GM19467 (cell line): ENCODE data around the gene SH3RF3.

Experiments
- ATAC-seq: cut with Tn5 transposase; IDR thresholded peaks from one replicate; pipeline ENCODE4 v1.9.1; 2021; ENCODE audit warnings: mild to moderate bottlenecking, moderate library complexity; ENCODE audit not compliant: unreplicated experiment

SH3RF3 gene

DNA sequence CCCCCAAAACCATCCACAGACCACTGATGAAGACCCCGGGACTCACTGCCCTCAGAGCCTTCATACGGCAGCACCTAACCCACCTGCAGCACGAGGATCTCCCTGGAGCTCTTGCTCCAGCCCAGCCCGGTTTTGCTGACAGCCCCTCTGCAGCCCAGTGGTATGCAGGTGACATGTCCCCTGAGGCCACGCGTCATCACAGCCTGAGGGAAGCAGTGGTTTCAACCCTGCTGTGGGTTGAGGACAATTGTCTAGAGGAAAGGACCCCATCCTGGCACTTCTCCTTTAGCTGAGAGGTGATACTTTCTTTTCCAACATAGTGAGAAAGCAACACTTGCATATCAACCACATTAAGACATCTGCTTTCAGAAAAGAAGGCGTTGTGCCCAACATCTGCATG, 350.8 kb downstream of the SH3RF3 start:
- no peak for ATAC-seq

DNA sequence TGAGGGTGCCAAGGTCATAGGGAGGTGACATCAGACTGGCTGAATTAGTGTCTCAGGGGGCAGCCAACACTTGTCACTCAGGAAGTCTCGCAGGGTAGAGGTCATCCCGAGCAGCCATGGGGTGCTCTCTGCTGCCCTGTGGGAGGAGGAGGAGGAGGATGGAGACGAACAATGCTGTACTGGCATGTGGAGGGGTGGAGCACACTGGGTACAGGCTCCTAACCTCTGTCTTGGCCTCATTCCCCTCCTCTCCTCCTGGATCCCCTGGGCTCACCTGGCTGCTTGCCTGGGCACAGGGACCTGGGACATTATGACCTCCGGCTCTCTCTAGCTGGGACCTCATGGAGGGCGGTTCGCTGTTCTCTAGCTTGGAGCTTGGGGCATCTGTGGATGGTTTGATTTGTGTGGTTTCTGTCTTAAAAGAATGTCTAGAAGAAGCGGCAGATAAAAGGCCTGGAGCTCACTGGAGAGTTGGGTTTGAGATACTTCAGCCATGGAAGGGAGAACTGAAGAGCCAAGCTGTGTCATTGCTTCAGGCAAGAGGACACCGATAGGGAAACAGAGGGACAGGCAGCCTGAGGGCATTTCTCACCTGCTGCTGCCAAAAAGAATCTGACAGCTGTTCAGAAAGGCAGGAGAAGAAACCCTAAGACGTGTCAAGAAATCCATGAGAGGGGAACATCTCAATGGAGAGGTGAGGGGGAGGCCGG, 351.6 kb downstream of the SH3RF3 start:
- no peak for ATAC-seq

DNA sequence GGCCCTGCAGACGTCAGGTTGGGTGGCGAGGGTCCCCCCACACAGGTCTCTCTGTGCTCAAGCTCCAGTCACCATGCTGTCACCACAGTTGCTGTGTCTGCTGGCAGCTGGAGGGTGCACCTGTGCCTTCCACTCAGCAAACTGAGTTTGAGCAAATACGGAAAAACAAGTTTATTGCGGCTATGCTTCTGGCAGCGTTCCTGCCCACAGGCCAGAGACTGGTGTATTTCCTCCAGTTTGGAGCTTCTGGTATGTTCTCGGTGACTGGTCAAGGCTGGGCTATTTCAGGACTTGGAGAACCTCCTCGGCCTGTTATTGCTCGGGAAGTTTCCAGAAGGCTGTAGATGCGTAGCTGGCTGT, 352.2 kb downstream of the SH3RF3 start:
- no peak for ATAC-seq

DNA sequence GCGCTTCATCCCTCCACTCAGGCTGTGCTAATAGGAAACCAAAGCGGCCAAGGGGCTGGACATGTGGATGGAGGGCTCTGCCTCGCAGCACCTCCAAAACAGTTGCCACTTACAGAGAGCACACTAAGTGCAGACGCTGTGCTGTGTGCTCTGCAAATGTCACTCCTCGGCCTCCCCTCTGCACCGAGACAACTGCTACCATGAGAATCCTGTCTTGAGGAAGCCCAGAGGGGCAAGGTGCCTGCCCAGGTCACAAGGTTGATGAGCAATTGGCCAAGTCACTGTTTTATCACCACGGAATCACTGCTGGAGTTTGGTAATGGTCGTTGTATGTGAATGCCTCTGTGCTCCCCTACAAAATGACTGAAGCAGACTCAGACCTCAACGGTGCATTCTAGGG, 352.6 kb downstream of the SH3RF3 start:
- no peak for ATAC-seq

DNA sequence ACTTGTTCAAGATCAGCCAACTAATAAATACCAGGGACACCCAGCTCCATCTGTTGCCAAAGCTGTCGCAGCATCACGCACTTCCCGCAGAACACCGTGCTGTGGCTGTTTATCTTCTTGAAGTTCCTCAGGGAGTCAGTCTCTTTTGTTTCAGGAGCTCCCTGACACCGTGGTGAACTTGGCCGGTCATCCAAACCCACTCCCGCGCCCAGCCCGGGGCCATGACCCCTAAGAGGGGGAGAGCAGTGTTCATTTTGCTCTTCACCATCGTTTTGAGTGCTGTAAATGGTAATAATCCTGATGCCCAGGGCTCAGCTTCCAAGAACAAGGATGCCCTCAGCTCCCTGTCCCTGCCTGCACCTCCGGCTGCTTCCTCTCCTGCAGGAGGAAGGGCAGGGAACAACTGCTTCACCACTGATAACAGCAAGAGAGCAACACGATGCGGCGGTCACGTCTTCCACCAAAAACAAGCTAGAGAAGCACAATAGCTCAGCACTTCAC, 353.4 kb downstream of the SH3RF3 start:
- no peak for ATAC-seq

DNA sequence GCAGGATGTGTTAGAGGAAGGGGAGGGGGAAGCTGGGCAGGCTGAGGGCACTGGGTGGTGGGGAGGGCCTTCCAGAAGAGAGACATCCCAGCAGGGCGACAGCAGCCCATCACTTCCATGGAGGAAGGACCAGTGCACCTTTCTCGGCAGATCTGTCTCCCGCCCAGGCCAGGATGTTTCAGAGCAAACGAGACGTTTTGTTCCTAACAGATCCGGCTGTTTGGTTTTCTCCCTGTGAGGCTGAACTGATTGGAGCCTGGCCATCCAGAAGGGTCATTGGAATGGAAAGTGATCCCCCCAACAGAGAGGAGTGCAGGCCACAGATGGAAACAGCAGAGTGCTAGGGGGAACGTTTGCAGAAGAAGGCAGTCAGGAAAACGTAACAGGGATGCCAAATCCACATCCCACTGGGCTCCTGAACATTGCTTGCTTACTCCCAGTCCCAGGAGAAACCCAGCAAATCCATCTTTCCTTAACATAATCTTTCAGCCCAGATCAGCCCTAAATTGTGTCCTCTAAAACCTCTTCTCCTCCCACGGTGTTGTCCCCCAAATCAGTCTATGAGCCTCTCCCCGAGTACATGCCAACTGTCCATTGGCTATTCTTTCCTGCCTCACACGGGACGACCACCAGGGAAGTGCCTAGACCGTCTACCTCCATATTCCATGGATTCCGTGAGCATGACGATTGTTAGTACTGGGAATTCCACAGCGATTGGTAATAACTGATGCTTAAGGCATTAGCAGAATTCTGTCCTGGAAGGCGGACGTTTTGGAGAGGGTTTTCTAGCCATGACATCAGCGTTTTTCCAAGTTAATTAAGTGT, 357.9 kb downstream of the SH3RF3 start:
- no peak for ATAC-seq

DNA sequence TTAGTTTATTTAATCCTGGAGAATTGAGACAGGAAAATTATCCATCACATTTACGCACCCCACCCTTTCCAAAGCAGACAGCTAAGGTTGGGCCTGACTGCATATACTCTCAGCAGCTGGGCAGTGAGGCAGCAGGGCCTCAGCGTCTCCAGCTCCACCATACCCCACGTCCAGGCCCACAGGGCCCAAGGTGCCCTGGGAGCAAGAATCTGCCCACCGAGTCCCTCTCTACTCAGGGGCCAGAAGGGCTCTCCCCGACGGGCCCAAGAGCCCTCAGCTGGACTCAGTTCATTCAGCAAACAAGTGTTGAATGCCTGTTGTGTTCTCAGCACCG, 358.5 kb downstream of the SH3RF3 start:
- no peak for ATAC-seq

DNA sequence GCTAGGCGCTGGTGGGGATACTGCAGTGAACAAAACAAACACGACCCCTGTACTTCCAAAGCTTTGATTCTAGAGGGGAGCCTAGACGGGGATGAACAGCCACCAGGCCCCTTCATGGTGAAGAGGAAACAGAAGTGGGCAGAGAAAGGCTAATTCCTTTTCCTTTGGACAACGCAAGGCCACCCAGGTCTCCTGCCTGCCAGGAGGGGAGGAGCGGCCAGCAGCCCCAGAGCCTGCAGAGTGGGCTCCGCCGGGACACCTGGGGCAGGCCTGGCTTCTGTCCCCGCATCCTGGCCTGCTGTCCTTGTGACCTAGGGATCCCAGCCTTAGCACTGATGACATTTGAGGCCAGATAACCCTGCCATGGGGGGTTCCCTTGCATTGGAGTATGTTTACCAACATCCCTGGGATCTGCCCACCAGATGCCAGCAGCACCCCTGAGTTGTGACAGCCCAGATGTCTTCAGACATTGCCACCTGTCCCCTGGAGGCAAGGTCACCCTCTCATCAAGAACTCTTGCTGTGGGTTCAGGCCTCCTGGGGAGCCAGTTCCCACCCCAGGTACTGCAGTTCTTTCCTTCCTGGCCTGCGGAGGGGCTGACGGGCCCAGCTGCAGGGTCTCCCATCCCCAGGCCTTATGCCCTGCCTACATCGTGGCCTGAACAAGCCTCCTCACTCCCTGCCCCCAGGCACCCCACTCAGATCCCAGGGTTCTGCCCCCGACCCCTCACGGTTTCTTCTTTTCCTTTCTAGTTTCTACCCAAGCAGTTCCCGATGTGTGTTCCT, 359.1 kb downstream of the SH3RF3 start:
- no peak for ATAC-seq

DNA sequence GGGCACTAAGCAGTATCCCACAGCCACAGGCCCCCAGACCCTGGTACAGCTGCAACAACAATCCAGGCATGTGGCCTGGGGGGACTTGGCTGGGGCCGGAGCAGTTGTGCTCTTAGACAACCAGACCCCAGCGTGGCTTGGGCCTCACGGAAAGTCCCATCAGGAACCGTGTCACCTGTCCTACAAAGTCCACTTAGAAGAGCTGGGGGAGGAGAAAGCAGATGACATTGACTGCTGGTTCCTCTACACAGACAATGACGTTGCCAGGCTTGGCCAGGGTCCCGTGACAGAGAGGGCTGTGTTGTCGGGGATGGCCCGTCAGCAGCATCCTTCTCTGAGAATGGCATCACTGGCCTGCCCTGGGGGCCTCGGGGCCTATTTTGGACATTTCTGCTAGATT, 360.3 kb downstream of the SH3RF3 start:
- no peak for ATAC-seq

DNA sequence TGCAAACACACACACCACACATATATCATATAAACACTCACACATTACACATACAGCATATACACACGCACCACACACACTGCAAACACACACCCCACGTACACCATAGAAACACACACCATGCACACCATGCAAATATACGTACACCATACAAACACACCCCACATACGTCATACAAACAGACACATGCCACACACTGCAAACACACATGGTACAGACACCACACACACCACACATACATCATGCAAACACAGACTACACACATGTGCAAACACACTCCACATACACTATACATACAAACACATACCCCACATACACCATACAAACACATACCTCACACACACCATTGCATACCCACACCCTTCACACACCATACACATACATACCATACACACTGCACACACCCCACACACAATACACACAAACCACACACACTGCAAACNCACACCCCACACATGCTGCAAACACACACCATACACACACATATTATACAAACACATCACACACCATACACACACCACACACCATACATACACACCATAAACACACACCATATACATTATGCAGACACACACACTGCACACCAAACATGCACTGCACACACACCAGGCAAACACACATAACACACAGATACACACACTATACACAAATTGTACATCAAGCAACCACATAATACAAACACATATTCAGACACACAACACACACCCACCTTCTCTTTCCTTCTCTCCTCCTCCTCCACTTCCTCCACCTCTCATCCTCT, 364.4 kb downstream of the SH3RF3 start:
- no peak for ATAC-seq

DNA sequence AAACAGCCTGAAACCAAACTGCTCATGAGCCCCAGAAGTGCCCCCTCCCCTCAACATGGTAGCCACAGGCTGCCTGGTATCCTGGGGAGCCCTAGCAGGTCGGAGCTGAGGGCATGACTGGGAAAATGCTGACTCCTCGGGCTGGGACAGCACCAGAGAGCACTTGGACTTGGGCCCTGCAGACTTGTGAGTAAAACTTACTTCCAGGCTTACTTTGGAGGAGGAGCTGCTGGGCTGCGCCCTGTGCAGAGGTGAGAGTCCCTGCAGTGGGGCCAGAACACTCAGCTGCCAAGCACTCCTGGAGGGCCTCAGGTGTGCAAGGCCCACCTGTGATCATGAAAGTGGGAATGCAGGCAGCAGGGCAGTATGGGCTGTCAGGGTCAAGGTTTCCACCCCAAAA, 365.3 kb downstream of the SH3RF3 start:
- no peak for ATAC-seq

DNA sequence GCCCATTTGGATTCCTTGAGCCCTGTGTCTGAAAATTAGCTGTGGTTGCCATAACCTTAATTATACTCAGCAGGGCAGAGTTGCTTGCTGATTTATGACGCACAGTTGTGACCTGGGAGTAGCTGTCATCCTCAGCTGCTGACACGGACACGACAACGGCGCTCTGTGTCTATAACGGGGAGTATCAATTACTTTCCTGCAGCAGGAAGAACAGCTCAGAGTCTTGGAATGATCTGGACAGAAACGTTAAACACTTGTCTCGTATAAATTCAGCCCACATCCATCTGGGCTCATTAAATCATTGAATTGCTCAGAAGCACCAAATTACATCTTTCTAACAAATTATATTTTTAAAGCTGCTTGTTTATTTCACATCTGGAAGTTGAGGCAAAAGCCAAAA, 368.5 kb downstream of the SH3RF3 start:
- ATAC-seq = no peak

DNA sequence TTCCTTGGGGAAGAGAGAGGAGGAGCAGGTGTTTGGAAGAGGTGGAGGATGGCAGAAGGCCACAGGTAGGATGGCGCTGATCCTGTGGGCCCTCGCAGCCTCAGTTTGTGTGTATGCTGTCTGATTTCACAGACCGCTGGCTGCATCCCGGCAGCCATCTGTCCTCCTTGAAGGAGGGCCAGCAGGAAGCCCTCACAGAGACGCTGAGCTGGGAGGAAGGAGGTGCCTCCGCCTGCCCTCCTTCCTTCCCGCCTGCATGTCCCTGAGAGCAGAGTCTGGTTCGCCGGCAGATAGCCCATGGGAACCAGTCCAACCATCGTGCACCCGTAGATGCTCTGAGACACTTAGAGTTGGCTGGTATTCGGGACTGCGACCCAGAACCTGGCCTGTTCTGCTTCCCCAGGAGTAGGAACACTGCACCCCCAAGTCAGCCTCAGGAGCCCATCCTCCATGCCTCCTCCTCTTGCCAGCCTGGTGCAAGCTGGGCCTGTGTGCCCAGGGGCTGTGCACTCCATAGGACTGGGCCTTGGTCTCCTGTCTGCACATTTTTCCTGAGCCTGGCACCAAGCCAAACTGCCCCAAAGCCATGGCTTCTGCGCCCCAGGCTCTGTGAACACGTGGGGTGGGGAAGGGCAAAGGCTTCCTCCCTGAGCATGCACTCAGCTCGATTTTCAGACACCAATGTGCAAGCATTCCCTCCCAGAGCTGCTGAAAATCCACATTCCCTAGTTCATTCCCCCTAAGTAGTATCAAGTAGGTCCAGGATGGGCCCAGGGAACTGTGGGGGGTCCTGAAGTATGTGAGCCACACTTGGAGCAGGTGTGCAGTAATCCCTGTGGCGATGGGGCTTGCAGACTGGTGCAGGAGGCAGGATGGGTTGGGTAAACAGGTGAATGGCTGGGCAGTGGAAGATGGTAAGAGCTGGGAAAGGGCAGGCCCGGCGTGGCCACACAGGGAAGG, 369.2 kb downstream of the SH3RF3 start:
- ATAC-seq = no peak

DNA sequence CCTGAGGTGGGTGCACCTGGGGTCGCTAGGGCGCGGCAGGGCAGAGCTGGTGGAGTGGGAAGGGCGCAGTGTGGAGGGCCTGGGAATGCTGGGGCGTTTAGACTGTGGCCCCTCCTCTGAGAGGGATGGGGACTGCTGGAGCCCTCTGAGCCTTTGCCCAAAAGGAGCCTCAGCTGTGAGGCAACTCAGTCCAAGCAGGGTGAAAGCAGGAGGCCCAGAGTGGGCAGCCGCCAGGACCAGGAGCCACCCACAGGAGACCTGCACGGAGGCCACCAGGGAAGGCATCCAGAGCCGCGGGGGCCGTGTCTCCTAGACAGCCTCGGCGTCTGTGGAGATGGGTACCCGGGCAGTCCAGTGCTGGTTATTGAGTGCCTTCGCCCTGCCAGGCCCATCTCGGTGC, 369.9 kb downstream of the SH3RF3 start:
- ATAC-seq = no peak

DNA sequence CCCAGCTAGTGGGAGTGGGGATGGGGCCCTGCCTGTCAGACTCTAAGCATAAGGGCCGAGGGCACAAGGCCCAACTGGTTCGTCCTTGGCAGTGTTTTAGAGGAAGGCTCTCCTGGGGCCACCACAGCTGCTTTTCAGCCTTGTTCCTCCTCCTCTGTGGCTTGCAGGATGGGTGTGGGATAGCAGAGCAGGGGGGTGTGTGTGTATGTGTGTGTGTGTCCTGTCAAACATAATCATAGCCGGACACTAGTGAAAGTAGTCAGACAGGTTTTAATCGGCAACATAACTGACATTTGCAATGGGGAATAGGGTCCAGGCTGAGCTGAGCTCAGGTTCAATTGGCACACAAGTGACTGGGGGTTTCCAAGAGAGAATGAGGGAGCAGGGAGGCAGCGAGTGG, 370.6 kb downstream of the SH3RF3 start:
- no peak for ATAC-seq

DNA sequence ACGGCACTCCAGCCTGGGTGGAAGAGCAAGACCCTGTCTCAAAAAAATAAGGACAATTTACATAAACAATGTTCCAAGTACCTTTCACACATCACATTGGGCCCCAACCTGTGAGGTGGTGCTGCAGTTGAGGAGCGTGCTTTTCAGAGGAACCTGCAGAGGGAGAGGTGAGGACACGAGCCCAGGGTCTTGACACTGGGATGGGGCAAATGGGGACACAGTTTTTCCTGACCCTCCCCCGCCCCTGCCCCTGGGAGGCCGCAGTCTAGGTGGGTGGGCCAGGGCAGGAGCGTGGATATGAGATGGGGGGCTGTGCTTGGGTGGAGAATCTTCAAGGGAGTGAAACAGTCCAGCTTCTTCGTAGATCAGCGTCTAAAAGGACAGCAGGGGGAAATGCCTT, 371.9 kb downstream of the SH3RF3 start:
- ATAC-seq = no peak

DNA sequence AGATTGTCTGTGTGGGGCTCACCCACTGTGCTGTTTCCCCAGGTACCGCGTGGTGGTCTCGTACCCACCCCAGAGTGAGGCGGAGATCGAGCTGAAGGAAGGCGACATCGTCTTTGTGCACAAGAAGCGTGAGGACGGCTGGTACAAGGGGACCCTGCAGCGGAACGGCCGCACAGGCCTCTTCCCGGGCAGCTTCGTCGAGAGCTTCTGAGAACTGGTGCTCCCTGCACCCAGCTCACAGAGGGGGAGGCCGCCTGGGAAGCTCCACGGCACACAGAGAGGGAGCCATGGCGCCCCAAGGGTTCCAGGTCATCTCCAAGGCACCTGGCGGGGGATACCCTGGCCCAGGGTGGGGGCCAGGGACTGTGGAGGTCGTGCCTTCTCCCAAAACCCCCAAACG, 372.5 kb downstream of the SH3RF3 start:
- no peak for ATAC-seq

DNA sequence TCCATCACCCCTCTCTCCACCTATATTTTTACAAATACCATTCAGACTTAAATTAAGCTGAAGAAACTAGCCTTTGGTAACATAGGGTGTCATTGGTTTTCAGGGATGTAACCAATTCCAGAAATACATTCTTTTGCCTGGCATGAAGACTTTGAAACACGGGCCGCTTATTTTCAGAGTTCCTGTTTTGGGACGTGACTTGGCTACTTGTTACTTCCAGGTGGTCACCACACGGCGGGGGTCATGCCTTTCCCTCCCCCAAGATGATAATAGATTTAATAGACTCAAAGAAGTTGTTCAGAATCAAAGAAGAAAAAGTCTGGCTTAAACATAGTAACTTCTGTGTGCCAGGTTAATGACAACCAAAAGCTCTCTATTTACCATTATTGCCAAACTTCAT, 374.2 kb downstream of the SH3RF3 start:
- ATAC-seq = no peak

DNA sequence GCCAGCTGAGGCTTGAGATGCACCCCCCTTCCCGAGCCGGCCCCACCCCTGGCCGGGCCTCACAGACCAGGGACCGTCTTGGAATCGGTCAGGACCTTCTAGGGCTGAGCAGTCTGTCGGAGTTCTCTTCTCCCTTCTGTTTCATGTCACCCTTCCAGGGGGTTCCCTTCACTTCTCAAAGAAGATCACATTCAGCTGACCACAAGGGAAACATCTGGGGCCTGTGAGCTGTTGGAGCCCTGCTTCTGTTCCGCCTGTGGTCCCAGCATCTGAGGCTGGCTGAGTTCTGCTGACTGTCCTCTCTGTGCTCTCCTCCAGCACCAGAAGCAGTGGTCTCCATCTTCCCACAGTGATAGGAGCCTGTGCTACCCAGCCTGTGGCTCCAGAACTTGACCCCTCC, 378.2 kb downstream of the SH3RF3 start:
- ATAC-seq = no peak

DNA sequence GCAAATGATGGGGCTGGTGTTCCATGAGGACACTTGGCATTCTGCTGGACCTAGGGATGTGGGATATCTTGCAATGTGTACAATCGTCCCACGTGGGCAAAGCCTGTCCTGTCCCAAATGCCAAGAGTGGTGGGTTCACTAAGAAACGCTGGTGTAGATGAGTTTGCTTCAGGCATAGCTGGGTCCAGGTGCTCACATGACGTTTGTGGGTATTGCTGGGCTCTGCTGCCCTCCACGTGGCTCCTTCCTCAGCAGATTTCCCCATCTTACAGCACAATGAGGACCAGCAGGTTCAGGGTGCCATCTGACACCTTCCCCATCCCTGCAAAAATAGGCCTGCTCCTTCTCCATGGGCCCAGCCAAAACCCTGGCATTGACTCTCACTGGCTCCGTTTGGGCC, 378.8 kb downstream of the SH3RF3 start:
- no peak for ATAC-seq
